Endometrium (tissue), 2 donors: ENCODE measurements around the gene NRG3.
"Not testable (repeated sequence)": the region's sequence is repeated elsewhere in the genome, so short reads cannot be mapped to it uniquely, and the experiment has no call there.

Experiments used
- FAIRE-seq: peaks from 2 replicates; lab custom pipeline; 2012; peaks lifted over from hg19 to GRCh38; lab: Jason Lieb, UNC
- donor health status: control.
- donor health status: control.

The NRG3 gene

GRCh38 chr10:82574081-82574480 is 699.1 kb downstream of the NRG3 start:
- no peak for FAIRE-seq

GRCh38 chr10:82575318-82575717 is 700.3 kb downstream of the NRG3 start:
- FAIRE-seq = no peak

- FAIRE-seq = no peak
These were observed 701.1 kb downstream of the NRG3 start for GRCh38 chr10:82576093-82576492.

GRCh38 chr10:82581940-82582339 is 706.9 kb downstream of the NRG3 start:
- no peak for FAIRE-seq

- FAIRE-seq = no peak
These were observed 716.4 kb downstream of the NRG3 start for GRCh38 chr10:82591421-82591820.

- no peak for FAIRE-seq
These were observed 722.8 kb downstream of the NRG3 start for GRCh38 chr10:82597840-82598239.

- FAIRE-seq = no peak
These were observed 734.9 kb downstream of the NRG3 start for GRCh38 chr10:82609845-82610244.

GRCh38 chr10:82618007-82618406 is 743.0 kb downstream of the NRG3 start:
- FAIRE-seq = no peak

GRCh38 chr10:82621680-82622079 is 746.7 kb downstream of the NRG3 start:
- no peak for FAIRE-seq

GRCh38 chr10:82622479-82622878 is 747.5 kb downstream of the NRG3 start:
- FAIRE-seq = no peak

- FAIRE-seq = no peak
These were observed 750.7 kb downstream of the NRG3 start for GRCh38 chr10:82625512-82626189.

GRCh38 chr10:82628373-82628772 is 753.4 kb downstream of the NRG3 start:
- FAIRE-seq = no peak

GRCh38 chr10:82643076-82643475 is 768.1 kb downstream of the NRG3 start:
- no peak for FAIRE-seq

GRCh38 chr10:82643601-82644000 is 768.6 kb downstream of the NRG3 start:
- no peak for FAIRE-seq

GRCh38 chr10:82645221-82645620 is 770.2 kb downstream of the NRG3 start:
- no peak for FAIRE-seq

- FAIRE-seq = no peak
These were observed 778.5 kb downstream of the NRG3 start for GRCh38 chr10:82653244-82654155.

- no peak for FAIRE-seq
These were observed 785.2 kb downstream of the NRG3 start for GRCh38 chr10:82660205-82660604.

GRCh38 chr10:82660986-82661385 is 786.0 kb downstream of the NRG3 start:
- no peak for FAIRE-seq

- no peak for FAIRE-seq
These were observed 786.7 kb downstream of the NRG3 start for GRCh38 chr10:82661701-82662100.

- FAIRE-seq = no peak
These were observed 793.4 kb downstream of the NRG3 start for GRCh38 chr10:82668221-82668895.

GRCh38 chr10:82674036-82674435 is 799.0 kb downstream of the NRG3 start:
- no peak for FAIRE-seq

GRCh38 chr10:82677932-82678331 is 802.9 kb downstream of the NRG3 start:
- not testable (repeated sequence) for FAIRE-seq

- not testable (repeated sequence) for FAIRE-seq
These were observed 803.5 kb downstream of the NRG3 start for GRCh38 chr10:82678451-82678850.
